Measurements from ENCODE around the gene ZNF397. TPM values are rescaled to one million over a fixed set of nuclear protein-coding genes. Genes with fewer than 3 reads are reported as not detected.

The ZNF397 gene
- total and polyA plus RNA-seq, 2 donors, result 19.5 to 19.7 TPM

DNA sequence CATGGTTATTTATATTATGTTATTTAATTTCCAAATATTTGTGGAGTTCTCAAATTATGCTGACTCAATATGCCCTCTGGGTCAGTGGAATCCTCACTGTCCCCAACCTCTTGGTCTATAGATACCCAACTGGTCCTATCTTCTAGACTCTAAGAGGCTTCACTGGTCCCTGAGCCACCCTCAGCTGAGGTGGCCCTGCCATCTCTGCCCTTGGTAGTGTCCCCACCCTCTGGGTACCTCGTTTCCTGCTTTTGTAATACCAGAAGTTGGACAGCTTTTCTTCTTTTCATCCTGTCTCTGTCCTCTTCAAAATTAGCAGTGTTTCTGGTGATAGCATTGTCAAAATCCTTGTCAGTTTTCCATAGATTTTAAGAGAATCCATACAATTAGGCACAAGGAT lies 37.3 kb downstream of the ZNF397 start:
- Histone ChIP-seq H3K9me3 (ENCODE audit: control insufficient read depth in 2 of 2, insufficient read depth in 1 of 2, low read length in 1 of 2) (peaks cover 2 to 8% of the 10 kb centered on the region in 2 donors), H3K27ac (ENCODE audit: low read depth in 1 of 2, low read length in 1 of 2) (no peak overlapping the region), H3K4me3 (ENCODE audit: low read length in 2 of 2) (no peak overlapping the region), H3K4me1 (ENCODE audit: control insufficient read depth in 2 of 2, insufficient read depth in 2 of 2, low read length in 2 of 2) (no peaks in the 10 kb centered on the region), H3K36me3 (ENCODE audit: control insufficient read depth in 2 of 2, insufficient read depth in 2 of 2, low read length in 1 of 2) (no peaks in the 10 kb centered on the region), H3K27me3 (ENCODE audit: control insufficient read depth in 2 of 2, insufficient read depth in 1 of 2, low read length in 1 of 2) (no peaks in the 10 kb centered on the region)
- DNase-seq (ENCODE audit: low read depth in 6 of 9, low spot score in 9 of 9), result no peak
- 94% methylated on average over 1 of the region's 1 CpG for WGBS

DNA sequence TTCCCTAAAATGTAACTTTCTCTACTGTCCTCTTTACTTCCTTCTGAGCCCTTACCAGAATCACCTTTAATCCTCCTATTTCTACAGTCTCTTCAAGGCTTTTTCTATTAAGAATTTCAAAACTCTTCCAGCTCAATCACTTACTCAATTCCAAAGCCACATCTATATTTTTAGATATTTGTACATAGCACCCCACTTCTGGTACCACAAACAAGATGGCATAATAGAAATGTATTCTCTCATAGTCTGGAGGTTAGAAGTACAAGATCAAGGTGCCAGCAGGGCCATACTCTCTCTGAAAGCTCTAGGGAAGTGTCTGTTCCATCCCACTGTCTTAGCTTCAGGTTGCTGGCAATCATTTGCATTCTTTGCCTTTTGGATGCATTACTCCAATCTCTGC lies 38.1 kb downstream of the ZNF397 start:
- Histone ChIP-seq H3K27ac (ENCODE audit: low read depth in 1 of 2, low read length in 1 of 2) (no peak overlapping the region), H3K4me1 (ENCODE audit: control insufficient read depth in 2 of 2, insufficient read depth in 2 of 2, low read length in 2 of 2) (no peaks in the 10 kb centered on the region), H3K27me3 (ENCODE audit: control insufficient read depth in 2 of 2, insufficient read depth in 1 of 2, low read length in 1 of 2) (no peaks in the 10 kb centered on the region), H3K4me3 (ENCODE audit: low read length in 2 of 2) (no peak overlapping the region), H3K36me3 (ENCODE audit: control insufficient read depth in 2 of 2, insufficient read depth in 2 of 2, low read length in 1 of 2) (peaks cover 0 to 8% of the 10 kb centered on the region in 2 donors), H3K9me3 (ENCODE audit: control insufficient read depth in 2 of 2, insufficient read depth in 1 of 2, low read length in 1 of 2) (peaks cover 9 to 16% of the 10 kb centered on the region in 2 donors)
- DNase-seq (ENCODE audit: low read depth in 6 of 9, low spot score in 9 of 9), result no peak

DNA sequence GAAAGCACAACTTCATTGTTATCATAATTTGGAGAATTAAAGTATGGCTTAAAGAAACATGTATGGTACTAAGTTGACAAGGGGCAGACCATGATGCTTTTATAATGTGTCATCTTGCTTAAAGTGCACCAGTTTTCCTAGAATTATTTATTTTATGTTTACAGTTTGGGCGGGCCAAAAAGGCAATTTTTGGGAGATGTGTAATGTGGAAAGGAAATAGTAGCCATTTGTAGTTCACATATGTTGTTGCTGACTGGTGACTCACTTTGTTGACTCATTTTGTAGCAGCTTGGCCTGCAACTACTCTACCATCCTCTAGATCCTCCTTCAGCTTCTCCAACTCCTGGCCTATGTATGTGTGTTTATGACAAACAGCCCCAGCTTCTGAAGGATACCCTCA lies 41.5 kb downstream of the ZNF397 start:
- H3K27me3 ChIP-seq (ENCODE audit: control insufficient read depth in 2 of 2, insufficient read depth in 1 of 2, low read length in 1 of 2), result no peaks in the 10 kb centered on the region
- H3K27ac ChIP-seq (ENCODE audit: low read depth in 1 of 2, low read length in 1 of 2), result no peak overlapping the region
- WGBS, result 94% methylated on average over 1 of the region's 1 CpG
- H3K9me3 ChIP-seq (ENCODE audit: control insufficient read depth in 2 of 2, insufficient read depth in 1 of 2, low read length in 1 of 2), result peaks cover 8 to 20% of the 10 kb centered on the region in 2 donors
- H3K4me3 ChIP-seq (ENCODE audit: low read length in 2 of 2), result no peak overlapping the region
- peaks cover 0 to 15% of the 10 kb centered on the region in 2 donors for H3K36me3 ChIP-seq (ENCODE audit: control insufficient read depth in 2 of 2, insufficient read depth in 2 of 2, low read length in 1 of 2)
- no peaks in the 10 kb centered on the region for H3K4me1 ChIP-seq (ENCODE audit: control insufficient read depth in 2 of 2, insufficient read depth in 2 of 2, low read length in 2 of 2)
- no peak for DNase-seq (ENCODE audit: low read depth in 6 of 9, low spot score in 9 of 9)

DNA sequence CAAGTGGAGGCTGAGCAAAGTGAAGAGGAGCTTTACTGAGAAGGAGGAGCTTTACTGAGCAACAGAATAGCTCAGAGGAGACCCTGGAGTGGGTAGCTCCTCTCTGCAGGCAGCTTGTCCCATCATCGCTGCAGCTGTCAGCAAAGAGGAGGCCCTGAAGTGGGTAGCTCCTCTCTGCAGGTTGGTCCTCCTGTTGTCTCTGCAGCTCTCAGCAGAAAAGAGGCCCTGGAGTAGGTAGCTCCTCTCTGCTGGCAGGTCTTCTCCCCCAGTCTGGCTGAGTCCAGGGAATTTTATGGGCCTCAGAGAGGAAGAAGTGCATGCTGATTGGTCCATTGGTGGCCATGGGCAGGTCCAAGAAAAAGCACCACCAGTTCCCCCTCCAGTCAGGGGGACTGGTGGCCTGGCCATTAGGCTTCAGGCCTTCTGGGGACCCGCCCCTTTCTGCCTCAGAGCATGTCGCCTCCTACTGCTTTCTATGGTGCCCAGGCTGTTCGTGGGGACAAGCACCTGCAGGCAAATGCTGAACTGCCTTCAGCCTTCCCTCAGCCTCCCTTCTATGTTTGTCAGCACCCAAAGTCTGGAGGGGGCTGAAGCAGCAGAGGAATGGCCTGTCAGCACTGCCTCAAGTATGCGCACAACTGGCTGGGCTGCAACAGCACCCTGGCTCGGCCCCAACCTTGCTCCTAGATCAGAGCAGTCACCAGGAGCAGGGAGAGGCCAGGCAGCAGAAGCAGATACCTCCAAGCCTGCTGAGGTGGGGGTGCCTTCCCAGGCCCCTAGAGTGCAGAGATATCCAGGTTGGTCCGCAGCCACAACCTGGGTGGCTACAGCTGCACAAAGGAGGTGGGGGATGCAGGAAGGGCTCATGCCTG lies 43.3 kb downstream of the ZNF397 start:
- no peak overlapping the region for H3K4me3 ChIP-seq (ENCODE audit: low read length in 2 of 2)
- no peak overlapping the region for H3K27ac ChIP-seq (ENCODE audit: low read depth in 1 of 2, low read length in 1 of 2)
- H3K9me3 ChIP-seq (ENCODE audit: control insufficient read depth in 2 of 2, insufficient read depth in 1 of 2, low read length in 1 of 2), result peaks cover 8 to 24% of the 10 kb centered on the region in 2 donors
- H3K36me3 ChIP-seq (ENCODE audit: control insufficient read depth in 2 of 2, insufficient read depth in 2 of 2, low read length in 1 of 2), result peaks cover 0 to 15% of the 10 kb centered on the region in 2 donors
- WGBS, result 98% methylated on average over 7 of the region's 7 CpGs
- H3K4me1 ChIP-seq (ENCODE audit: control insufficient read depth in 2 of 2, insufficient read depth in 2 of 2, low read length in 2 of 2), result peaks cover 3 to 5% of the 10 kb centered on the region in 2 donors
- no peak for DNase-seq (ENCODE audit: low read depth in 6 of 9, low spot score in 9 of 9)
- H3K27me3 ChIP-seq (ENCODE audit: control insufficient read depth in 2 of 2, insufficient read depth in 1 of 2, low read length in 1 of 2), result no peaks in the 10 kb centered on the region

DNA sequence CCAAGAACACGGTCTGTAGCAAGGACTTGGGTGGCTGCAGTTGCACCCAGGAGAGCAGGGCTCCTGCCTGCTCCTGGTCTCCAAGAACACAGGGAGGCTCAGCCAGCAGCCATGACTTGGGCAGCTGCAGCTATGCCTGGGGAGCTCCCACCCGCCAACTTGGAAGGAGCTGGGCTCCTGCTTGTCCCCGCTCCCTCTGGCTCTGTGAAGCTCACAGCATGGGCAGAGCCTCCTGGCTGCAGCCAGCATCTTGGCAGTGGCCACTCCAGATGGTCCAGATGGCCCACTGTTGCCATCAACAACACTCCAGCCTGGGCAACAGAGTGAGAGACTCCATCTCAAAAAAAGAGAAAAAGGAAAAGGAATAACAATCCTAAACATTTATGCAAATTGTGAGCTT lies 44.0 kb downstream of the ZNF397 start:
- Histone ChIP-seq H3K4me3 (ENCODE audit: low read length in 2 of 2) (no peak overlapping the region), H3K27ac (ENCODE audit: low read depth in 1 of 2, low read length in 1 of 2) (no peak overlapping the region), H3K4me1 (ENCODE audit: control insufficient read depth in 2 of 2, insufficient read depth in 2 of 2, low read length in 2 of 2) (peaks cover 8% of the 10 kb centered on the region in 2 donors), H3K9me3 (ENCODE audit: control insufficient read depth in 2 of 2, insufficient read depth in 1 of 2, low read length in 1 of 2) (peaks cover 8 to 24% of the 10 kb centered on the region in 2 donors), H3K27me3 (ENCODE audit: control insufficient read depth in 2 of 2, insufficient read depth in 1 of 2, low read length in 1 of 2) (no peaks in the 10 kb centered on the region), H3K36me3 (ENCODE audit: control insufficient read depth in 2 of 2, insufficient read depth in 2 of 2, low read length in 1 of 2) (peaks cover 0 to 15% of the 10 kb centered on the region in 2 donors)
- no peak for DNase-seq (ENCODE audit: low read depth in 6 of 9, low spot score in 9 of 9)
- WGBS, result 94% methylated on average over 3 of the region's 3 CpGs

DNA sequence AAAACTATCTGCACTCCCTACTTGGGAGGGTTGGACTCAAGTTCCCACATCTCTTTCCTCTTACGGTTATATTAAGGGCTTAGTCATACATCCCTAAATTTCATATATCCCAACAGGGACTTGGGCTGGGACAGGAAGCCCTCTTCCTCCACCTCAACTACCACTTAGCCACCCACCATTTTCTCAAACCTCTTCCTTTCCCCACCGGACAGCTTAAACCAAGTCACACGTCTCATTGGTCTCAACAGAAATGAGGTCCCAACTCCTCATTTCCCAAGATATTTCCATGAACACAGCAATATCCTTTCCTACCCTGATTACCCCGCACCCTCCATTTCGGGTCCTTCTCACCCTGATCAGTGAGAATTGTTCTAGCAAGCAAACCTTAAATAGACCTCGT lies 48.5 kb downstream of the ZNF397 start:
- peak overlapping the region; percentile 63 to 87 for H3K4me3 ChIP-seq (ENCODE audit: low read length in 2 of 2)
- peak in 1 of 9 donors; percentile 12 for DNase-seq (ENCODE audit: low read depth in 6 of 9, low spot score in 9 of 9)
- peaks cover 5 to 14% of the 10 kb centered on the region in 2 donors for H3K36me3 ChIP-seq (ENCODE audit: control insufficient read depth in 2 of 2, insufficient read depth in 2 of 2, low read length in 1 of 2)
- peaks cover 0 to 11% of the 10 kb centered on the region in 2 donors for H3K9me3 ChIP-seq (ENCODE audit: control insufficient read depth in 2 of 2, insufficient read depth in 1 of 2, low read length in 1 of 2)
- H3K4me1 ChIP-seq (ENCODE audit: control insufficient read depth in 2 of 2, insufficient read depth in 2 of 2, low read length in 2 of 2), result peaks cover 12 to 13% of the 10 kb centered on the region in 2 donors
- H3K27ac ChIP-seq (ENCODE audit: low read depth in 1 of 2, low read length in 1 of 2), result peak overlapping the region in 1 of 2 donors; percentile 77
- no peaks in the 10 kb centered on the region for H3K27me3 ChIP-seq (ENCODE audit: control insufficient read depth in 2 of 2, insufficient read depth in 1 of 2, low read length in 1 of 2)
- WGBS, result 17% methylated on average over 6 of the region's 6 CpGs

DNA sequence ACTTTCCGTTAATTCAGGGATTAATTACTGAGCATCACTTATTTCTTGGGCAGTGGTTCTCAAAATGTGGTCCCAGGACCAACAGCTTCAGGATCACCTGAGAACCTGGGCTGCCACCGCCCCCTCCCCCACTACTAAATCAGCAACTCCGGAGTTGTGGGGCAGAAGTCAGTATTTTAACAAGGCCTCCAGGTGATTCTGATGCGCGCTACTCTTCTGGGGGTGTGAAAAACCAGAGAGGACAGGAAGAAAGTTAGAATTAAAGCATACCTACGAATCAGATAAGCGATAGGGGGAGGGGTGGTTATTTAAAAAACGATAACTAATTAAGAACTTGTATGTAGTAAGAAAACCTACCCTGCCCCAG lies 48.9 kb downstream of the ZNF397 start:
- under 1% methylated on average over 8 of the region's 8 CpGs for WGBS
- H3K4me3 ChIP-seq (ENCODE audit: low read length in 2 of 2), result peak overlapping the region; percentile 63 to 87
- H3K9me3 ChIP-seq (ENCODE audit: control insufficient read depth in 2 of 2, insufficient read depth in 1 of 2, low read length in 1 of 2), result peaks cover 0 to 7% of the 10 kb centered on the region in 2 donors
- peak in 3 of 9 donors; percentile 13 to 37 (median 29) for DNase-seq (ENCODE audit: low read depth in 6 of 9, low spot score in 9 of 9)
- no peaks in the 10 kb centered on the region for H3K27me3 ChIP-seq (ENCODE audit: control insufficient read depth in 2 of 2, insufficient read depth in 1 of 2, low read length in 1 of 2)
- peaks cover 12 to 13% of the 10 kb centered on the region in 2 donors for H3K4me1 ChIP-seq (ENCODE audit: control insufficient read depth in 2 of 2, insufficient read depth in 2 of 2, low read length in 2 of 2)
- peak overlapping the region; percentile 64 to 77 for H3K27ac ChIP-seq (ENCODE audit: low read depth in 1 of 2, low read length in 1 of 2)
- H3K36me3 ChIP-seq (ENCODE audit: control insufficient read depth in 2 of 2, insufficient read depth in 2 of 2, low read length in 1 of 2), result peaks cover 2 to 16% of the 10 kb centered on the region in 2 donors

DNA sequence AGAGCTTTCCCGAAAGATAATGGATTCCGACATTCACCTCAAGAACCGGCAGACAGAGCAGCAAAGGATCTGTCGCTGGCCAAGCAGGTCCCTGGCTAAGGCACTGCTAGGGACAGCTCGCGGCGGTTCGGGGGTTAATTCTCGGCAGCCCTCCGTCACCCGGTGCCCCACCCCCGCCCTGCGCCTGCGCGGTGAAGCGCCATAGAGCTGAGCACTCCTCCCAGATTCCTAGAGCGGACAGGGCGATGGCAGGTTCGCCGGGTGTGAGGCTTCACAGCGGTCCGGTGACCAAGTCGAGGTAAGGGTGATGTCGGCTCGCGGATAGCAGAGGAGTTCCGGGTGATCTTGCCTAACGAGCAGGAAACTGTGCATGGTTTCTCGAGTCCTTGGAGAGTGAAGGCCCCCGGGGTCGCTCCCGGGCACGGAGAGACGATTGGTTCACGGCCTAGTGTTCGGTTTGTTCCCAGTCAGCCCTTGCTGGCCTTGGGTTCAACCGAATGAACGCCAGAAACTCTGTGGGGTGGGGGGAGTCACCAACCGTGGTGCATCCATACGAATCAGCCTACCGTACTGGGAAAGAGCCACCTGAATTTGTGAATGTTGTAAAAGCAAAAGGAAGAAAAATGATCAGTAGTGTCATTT lies 49.4 kb downstream of the ZNF397 start, which contains the start of gene ZSCAN30:
TSS of gene ZSCAN30 (minus strand) at position 136 of the 642 bp plus-strand sequence. CDS start 25,877 bp downstream, outside the sequence.
- Histone ChIP-seq H3K27me3 (ENCODE audit: control insufficient read depth in 2 of 2, insufficient read depth in 1 of 2, low read length in 1 of 2) (no peaks in the 10 kb centered on the region), H3K4me3 (ENCODE audit: low read length in 2 of 2) (peak within 1 kb of the TSS; percentile 63 to 87), H3K36me3 (ENCODE audit: control insufficient read depth in 2 of 2, insufficient read depth in 2 of 2, low read length in 1 of 2) (peaks cover 4 to 20% of the 10 kb centered on the region in 2 donors), H3K4me1 (ENCODE audit: control insufficient read depth in 2 of 2, insufficient read depth in 2 of 2, low read length in 2 of 2) (peaks cover 12 to 13% of the 10 kb centered on the region in 2 donors), H3K9me3 (ENCODE audit: control insufficient read depth in 2 of 2, insufficient read depth in 1 of 2, low read length in 1 of 2) (peaks cover 0 to 3% of the 10 kb centered on the region in 2 donors), H3K27ac (ENCODE audit: low read depth in 1 of 2, low read length in 1 of 2) (peak within 1 kb of the TSS; percentile 64 to 77)
- under 1% methylated on average over 41 of the region's 41 CpGs for WGBS
- peak; percentile 84 to 97 (median 93) for DNase-seq (ENCODE audit: low read depth in 6 of 9, low spot score in 9 of 9)

DNA sequence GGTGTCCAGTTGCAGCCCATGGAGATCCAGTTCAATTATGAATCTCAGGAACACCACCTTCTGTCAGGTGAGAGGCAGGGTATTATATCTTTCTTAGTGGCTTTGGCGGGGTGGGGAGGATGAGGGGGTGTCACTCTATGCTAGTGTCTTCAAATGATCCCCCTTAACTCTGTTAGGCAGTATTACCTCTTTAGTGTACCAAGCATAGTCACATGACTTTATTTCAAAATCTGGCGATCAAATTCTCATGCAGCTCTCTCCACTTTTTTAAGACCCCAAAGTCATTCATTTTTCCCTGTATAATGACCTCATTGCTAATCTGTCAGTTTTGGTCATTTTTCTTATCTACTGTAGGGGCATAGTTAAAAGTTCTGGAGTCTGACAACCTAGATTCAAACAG lies 50.3 kb downstream of the ZNF397 start:
- Histone ChIP-seq H3K4me1 (ENCODE audit: control insufficient read depth in 2 of 2, insufficient read depth in 2 of 2, low read length in 2 of 2) (peaks cover 12 to 13% of the 10 kb centered on the region in 2 donors), H3K4me3 (ENCODE audit: low read length in 2 of 2) (peak overlapping the region; percentile 63 to 87), H3K9me3 (ENCODE audit: control insufficient read depth in 2 of 2, insufficient read depth in 1 of 2, low read length in 1 of 2) (peaks cover 0 to 3% of the 10 kb centered on the region in 2 donors), H3K36me3 (ENCODE audit: control insufficient read depth in 2 of 2, insufficient read depth in 2 of 2, low read length in 1 of 2) (peaks cover 4 to 29% of the 10 kb centered on the region in 2 donors), H3K27me3 (ENCODE audit: control insufficient read depth in 2 of 2, insufficient read depth in 1 of 2, low read length in 1 of 2) (no peaks in the 10 kb centered on the region), H3K27ac (ENCODE audit: low read depth in 1 of 2, low read length in 1 of 2) (no peak overlapping the region)
- DNase-seq (ENCODE audit: low read depth in 6 of 9, low spot score in 9 of 9), result peak in 1 of 9 donors; percentile 9
- 94% methylated on average over 2 of the region's 2 CpGs for WGBS
